HCT116 (cell line): Measurements from ENCODE around the gene GRHL3.
"Not testable (repeated sequence)": the region's sequence is repeated elsewhere in the genome, so short reads cannot be mapped to it uniquely, and the experiment has no call there.

Experiments used
- CEBPB ChIP-seq: IDR thresholded peaks from 2 replicates; pipeline ENCODE4 v1.6.1; 2012; ENCODE audit warnings: low read depth
- EZH2 ChIP-seq: fragments of 200-600 bp; sonication (generic); IDR thresholded peaks from 2 replicates; pipeline ENCODE4 v1.6.1; 2017; ENCODE audit warnings: antibody characterized with exemption, mixed run types
- EZH2phosphoT487 ChIP-seq: fragments of 200-600 bp; IDR thresholded peaks from 2 replicates; pipeline ENCODE4 v1.6.1; 2018; ENCODE audit warnings: antibody characterized with exemption, borderline replicate concordance
- POLR2A ChIP-seq: IDR thresholded peaks from 2 replicates; pipeline ENCODE4 v1.7.0; 2011; ENCODE audit warnings: borderline replicate concordance; ENCODE audit not compliant: insufficient read depth, insufficient read length; ENCODE audit errors: extremely low read depth
- POLR2AphosphoS5 ChIP-seq: IDR thresholded peaks from 2 replicates; pipeline ENCODE4 v1.6.1; 2011; ENCODE audit warnings: mild to moderate bottlenecking, low read depth, low read length, moderate library complexity
- SP1 ChIP-seq: IDR thresholded peaks from 2 replicates; pipeline ENCODE4 v1.6.1; 2012; ENCODE audit warnings: low read depth
- SRF ChIP-seq: IDR thresholded peaks from 2 replicates; pipeline ENCODE4 v1.6.1; 2012; ENCODE audit warnings: low read depth
- ZFX ChIP-seq: fragments of 450-650 bp; IDR thresholded peaks from 2 replicates; pipeline ENCODE4 v1.6.1; 2017
- TF ChIP-seq, protein P1 (sequence below), 3 experiments: fragments of 200-600 bp in 1 of 3; sonication (generic) in 1 of 3; IDR thresholded peaks in 2 of 3; conservative IDR thresholded peaks in 1 of 3; 2 replicates each; pipeline ENCODE4 v1.5.1; 2012 to 2017; ENCODE audit warnings: low read depth in 2 of 3, low read length in 2 of 3, antibody characterized with exemption in 1 of 3, borderline replicate concordance in 1 of 3, control low read depth in 1 of 3, mild to moderate bottlenecking in 1 of 3, mixed read lengths in 1 of 3, mixed run types in 1 of 3, moderate library complexity in 1 of 3; ENCODE audit not compliant: insufficient read depth in 1 of 3

DNA sequence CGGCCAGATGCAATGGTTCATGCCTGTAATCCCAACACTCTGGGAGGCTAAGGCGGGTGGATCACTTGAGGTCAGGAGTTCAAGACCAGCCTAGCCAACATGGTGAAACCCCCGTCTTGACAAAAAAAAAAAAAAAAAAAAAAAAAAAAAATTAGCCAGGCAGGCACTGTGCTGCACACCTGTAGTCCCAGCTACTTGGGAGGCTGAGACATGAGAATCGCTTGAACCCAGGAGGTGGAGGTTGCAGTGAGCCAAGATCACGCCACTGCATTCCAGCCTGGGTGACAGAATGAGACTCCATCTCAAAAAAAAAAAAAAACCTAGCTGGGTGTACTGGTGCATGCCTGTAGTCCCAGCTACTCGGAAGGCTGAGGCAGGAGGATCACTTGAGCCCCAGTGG lies 31.4 kb upstream of the GRHL3 start:
- TF ChIP-seq, protein P1, sequence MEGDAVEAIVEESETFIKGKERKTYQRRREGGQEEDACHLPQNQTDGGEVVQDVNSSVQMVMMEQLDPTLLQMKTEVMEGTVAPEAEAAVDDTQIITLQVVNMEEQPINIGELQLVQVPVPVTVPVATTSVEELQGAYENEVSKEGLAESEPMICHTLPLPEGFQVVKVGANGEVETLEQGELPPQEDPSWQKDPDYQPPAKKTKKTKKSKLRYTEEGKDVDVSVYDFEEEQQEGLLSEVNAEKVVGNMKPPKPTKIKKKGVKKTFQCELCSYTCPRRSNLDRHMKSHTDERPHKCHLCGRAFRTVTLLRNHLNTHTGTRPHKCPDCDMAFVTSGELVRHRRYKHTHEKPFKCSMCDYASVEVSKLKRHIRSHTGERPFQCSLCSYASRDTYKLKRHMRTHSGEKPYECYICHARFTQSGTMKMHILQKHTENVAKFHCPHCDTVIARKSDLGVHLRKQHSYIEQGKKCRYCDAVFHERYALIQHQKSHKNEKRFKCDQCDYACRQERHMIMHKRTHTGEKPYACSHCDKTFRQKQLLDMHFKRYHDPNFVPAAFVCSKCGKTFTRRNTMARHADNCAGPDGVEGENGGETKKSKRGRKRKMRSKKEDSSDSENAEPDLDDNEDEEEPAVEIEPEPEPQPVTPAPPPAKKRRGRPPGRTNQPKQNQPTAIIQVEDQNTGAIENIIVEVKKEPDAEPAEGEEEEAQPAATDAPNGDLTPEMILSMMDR (IDR thresholded peaks at IDR 0.05 in 2 of 3, conservative IDR thresholded peaks at IDR 0.05 in 1 of 3; ENCODE audit: borderline replicate concordance in 1 of 3, insufficient read depth in 1 of 3, low read depth in 2 of 3, low read length in 2 of 3): not testable (repeated sequence)
- TF ChIP-seq POLR2AphosphoS5, SRF, EZH2, ZFX, POLR2A, EZH2phosphoT487, CEBPB, SP1: not testable (repeated sequence)
